ENCODE results near the gene CCDC200.

- no peak for TF ChIP-seq CTCF (IDR thresholded peaks at IDR 0.05 in 2 of 3, conservative IDR thresholded peaks at IDR 0.05 in 1 of 3; ENCODE audit: borderline replicate concordance in 1 of 3, insufficient read depth in 1 of 3, low read depth in 2 of 3, low read length in 2 of 3)
- TF ChIP-seq REST (IDR thresholded peaks at IDR 0.05; ENCODE audit: low read depth) = no peak
- TF ChIP-seq SP1 (IDR thresholded peaks at IDR 0.05; ENCODE audit: low read depth) = no peak
- TF ChIP-seq RAD21 (IDR thresholded peaks at IDR 0.05; ENCODE audit: low read depth) = no peak
- TF ChIP-seq EZH2phosphoT487 (IDR thresholded peaks at IDR 0.05; ENCODE audit: borderline replicate concordance) = no peak
- TF ChIP-seq CEBPB (IDR thresholded peaks at IDR 0.05; ENCODE audit: low read depth) = no peak
Measured at GRCh38 chr17:43217614-43218087, 10.8 kb downstream of the CCDC200 start.
